ENCODE results near the gene TM4SF5. TPM values are rescaled to one million over a fixed set of nuclear protein-coding genes. Genes with fewer than 3 reads are reported as not detected.

The TM4SF5 gene, protein sequence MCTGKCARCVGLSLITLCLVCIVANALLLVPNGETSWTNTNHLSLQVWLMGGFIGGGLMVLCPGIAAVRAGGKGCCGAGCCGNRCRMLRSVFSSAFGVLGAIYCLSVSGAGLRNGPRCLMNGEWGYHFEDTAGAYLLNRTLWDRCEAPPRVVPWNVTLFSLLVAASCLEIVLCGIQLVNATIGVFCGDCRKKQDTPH
- 0.44 to 1.2 TPM (median 0.78 TPM) in 5 replicates for total RNA-seq (2022; extraction: Qiagen RNA extraction; ENCODE audit: low read depth)

DNA sequence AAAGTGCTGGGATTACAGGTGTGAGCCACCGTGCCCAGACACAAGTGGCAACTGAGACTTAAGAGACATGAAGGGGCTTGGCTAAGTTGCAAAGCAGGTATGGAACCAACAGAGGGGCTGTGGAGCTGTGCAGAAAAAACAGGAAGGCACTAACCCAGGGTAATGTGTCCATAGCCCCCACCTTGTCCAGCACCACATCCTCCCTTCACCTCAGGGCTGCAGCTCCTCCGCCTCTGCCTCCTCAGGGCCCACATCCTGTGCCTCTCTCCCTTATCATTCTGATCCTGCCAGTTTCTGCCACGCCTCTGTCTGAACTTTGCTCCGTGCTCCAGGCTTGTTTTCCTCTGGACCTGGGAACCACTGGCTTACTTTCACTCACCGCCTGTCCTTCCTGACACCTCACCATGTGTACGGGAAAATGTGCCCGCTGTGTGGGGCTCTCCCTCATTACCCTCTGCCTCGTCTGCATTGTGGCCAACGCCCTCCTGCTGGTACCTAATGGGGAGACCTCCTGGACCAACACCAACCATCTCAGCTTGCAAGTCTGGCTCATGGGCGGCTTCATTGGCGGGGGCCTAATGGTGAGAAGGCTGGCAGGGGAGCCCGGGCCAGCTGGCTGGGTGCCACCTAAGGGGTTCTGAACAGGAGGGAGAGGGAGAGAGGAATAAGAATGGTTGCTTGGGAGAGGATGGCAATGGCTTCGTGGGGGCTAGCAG is at the start of gene TM4SF5:
Gene TM4SF5, plus strand, starts transcription at position 368 of the 716 bp plus-strand sequence. Its CDS starts 37 bp downstream, at position 405.

DNA sequence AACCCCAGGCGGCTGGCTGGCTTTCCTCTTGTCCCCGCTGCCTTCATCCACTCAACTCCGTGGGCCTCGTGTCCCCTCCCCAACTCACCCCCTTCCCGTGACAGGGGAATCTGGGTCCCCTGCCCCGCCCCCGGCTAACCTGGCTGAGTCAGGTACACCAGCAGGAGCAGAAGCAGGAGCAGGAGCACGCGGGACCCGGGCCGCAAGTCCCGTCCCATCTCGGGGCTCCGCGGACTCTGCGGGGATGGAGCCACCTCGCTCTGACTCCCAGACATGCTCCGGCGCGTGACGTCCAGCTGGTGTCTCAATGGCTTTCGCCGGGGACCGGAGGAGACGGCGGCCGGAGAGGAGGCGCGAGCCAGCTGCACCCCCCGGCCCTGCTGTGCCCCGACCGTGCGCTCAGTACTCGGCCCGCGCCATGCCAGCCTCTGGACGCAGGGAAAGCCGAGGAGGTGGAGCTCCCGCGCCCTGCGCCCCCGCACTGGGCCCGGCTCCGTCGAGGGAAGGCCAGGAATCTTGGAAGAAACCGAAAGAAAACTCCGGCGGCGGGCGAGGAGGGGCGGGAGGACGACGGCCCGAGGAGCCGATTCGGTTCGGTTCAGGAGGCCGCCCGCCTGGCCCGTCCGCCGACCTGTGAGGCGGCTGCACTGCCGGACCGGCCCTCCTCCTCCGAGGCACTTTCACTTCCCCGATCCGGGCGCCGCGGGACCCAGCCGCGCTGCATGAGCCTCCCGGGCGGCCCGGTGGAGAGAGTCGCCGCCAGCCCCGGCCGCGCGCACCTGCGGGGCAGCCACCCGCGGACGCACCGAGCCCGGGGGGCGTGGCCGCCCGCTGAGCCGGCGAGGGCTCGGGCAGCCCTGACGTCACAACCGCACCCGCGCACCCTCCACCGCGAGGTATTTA is 32.3 kb upstream of the TM4SF5 start, which contains the start of the genes CXCL16 and ZMYND15:
Gene CXCL16, minus strand, starts transcription at position 807 of the 903 bp plus-strand sequence. Its CDS starts 589 bp downstream, at position 218.
Gene ZMYND15, plus strand, starts transcription at position 712 of the 903 bp plus-strand sequence. CDS start 716 bp downstream, outside the sequence.

DNA sequence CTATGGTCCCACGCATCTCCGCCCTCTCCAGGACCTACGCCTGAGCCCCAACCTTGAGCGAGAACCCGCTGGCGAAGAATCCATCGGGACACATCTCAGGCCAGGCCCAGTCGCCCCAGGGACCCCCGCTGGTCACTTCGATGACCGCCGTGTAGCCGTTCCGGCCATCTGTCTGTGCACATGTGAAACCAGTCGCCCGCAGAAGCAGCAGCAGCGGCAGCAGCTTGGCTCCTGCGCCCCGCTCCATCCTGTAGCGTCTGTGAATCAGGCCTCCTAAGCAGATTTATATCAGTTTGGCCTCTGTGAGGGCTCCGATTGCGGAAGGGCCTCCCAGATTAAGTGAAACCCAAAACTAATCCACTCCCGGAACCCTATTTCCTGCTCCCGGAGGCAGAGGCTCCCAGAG is 14.4 kb downstream of the TM4SF5 start, which contains the start of gene VMO1:
Gene VMO1, minus strand, starts transcription at position 259 of the 406 bp plus-strand sequence. Its CDS starts 12 bp downstream, at position 247.

DNA sequence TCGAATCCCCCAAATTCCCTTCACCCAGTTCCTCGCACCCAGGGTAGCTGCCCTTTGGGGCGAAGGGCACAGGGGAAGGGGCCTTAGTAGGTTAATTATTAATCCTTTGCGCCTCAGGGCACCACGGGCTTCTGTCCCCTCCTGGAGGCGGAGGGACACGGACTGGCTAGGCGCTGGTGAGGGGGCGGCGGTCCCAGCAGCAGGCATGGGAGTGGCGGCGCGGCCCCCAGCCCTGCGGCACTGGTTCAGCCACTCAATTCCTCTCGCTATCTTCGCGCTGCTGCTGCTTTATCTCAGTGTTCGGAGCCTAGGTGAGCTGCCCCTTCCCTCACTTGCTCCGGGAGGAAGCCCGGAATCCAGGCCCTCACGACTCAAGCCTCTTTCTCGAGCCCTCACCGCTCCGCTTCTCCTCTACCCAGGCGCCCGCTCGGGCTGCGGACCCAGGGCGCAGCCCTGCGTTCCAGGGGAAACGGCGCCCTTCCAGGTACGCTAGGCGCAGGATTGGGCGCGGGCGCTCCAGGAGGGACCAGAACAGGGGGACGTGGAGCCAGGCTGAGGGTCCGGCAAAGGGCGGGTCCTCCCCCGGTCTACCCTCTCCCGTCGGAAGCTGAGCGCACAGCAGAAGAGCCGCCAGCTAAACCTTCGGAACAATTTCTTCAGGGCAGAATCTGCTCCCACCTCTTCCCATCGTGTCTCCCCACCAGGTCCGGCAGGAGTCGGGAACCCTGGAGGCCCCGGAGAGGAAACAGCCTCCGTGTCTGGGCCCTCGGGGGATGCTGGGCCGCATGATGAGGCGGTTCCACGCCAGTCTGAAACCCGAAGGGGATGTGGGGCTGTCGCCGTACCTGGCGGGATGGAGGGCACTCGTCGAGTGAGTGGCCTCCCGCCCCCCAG is 17.4 kb downstream of the TM4SF5 start, which contains the start of gene GLTPD2:
Gene GLTPD2, plus strand, starts transcription at position 158 of the 894 bp plus-strand sequence. Its CDS starts 48 bp downstream, at position 206.

DNA sequence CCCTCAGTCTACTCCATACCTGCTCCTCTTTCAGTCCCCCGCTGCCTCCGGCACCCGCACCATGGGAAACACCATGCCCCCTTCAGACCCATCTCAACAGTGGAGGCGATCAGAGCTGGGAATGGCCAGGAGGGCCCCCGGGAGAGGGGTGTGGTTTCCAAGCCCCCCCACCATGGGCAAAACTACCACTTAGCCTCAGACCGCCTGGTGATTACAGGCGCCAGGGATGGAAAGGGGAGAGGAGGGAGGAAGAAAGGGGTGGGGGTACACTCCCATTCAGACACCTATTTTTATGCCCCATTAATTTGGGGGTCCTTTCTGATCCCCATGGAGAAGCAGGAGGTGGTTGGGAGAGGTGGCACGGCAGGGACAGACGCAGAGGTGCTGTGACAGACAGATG is 30.5 kb downstream of the TM4SF5 start, which contains the start of gene C17orf114:
Gene C17orf114, minus strand, starts transcription at position 101 of the 400 bp plus-strand sequence.

DNA sequence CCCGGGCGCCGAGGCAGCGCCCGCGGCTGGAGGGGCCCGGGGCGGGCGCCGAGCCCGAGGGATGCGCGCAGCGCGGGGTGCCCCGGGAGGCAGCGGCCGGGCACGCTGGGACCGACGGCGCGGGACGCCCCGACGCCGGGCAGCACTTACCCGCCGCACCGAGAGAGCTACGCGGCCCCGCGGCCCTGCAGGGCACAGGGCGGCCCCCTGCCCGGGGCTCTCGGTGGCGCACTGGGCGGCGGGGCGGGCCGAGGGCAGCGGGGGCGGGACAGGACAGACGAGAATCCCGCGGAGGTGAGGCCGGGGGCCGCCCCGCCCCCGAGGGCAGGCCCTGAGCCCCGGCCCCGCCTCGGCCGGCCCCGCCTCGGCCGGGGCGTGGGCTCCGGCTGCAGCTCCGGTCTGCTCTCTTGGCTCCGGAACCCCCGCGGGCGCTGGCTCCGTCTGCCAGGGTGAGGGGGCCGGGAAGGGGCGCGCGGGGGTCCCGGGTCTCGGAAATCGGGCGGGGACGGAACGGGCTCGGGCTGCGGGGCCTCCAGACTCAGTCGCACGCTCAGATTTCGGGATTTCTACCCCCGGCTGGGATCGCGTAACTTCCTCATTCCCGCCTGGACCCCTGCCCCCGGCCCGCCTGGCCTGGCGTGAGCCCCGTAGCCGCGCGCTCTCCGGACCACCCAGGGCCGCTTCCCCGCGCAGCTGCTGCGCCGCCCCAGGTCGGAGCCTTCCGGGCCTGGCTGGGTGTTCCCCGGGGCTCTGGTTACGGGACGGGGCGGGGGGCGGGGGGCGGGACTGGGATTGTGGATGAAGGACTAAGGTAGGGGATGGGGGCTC is 35.3 kb downstream of the TM4SF5 start, which contains the start of gene PLD2:
Gene PLD2, plus strand, starts transcription at position 376 of the 828 bp plus-strand sequence. CDS start 621 bp downstream, outside the sequence.

Other genes with a start within 250 kb of the TM4SF5 start
- gene MYBBP1A, start 216.5 kb upstream of the TM4SF5 start, total RNA-seq (2022; extraction: Qiagen RNA extraction; ENCODE audit: low read depth): 74.9 to 120 TPM (median 113 TPM) in 5 replicates
- not detected in 5 replicates for gene GGT6, start 211.3 kb upstream of the TM4SF5 start, total RNA-seq (2022; extraction: Qiagen RNA extraction; ENCODE audit: low read depth)
- gene SMTNL2, start 187.4 kb upstream of the TM4SF5 start, total RNA-seq (2022; extraction: Qiagen RNA extraction; ENCODE audit: low read depth): 0.24 to 1.3 TPM (median 0.73 TPM) in 5 replicates
- gene ALOX15, start 130.2 kb upstream of the TM4SF5 start, total RNA-seq (2022; extraction: Qiagen RNA extraction; ENCODE audit: low read depth): 0.11 to 0.17 TPM (median 0.14 TPM) in 4 of 5 replicates, not detected in the other
- 52.0 to 80.3 TPM (median 74.0 TPM) in 5 replicates for gene PELP1, start 67.7 kb upstream of the TM4SF5 start, total RNA-seq (2022; extraction: Qiagen RNA extraction; ENCODE audit: low read depth)
- gene ARRB2, start 61.3 kb upstream of the TM4SF5 start, total RNA-seq (2022; extraction: Qiagen RNA extraction; ENCODE audit: low read depth): 51.4 to 69.2 TPM (median 63.0 TPM) in 5 replicates
- 38.6 to 52.7 TPM (median 42.3 TPM) in 5 replicates for gene MED11, start 40.5 kb upstream of the TM4SF5 start, total RNA-seq (2022; extraction: Qiagen RNA extraction; ENCODE audit: low read depth)
- 0.41 to 0.65 TPM (median 0.52 TPM) in 5 replicates for gene ZMYND15, start 32.1 kb upstream of the TM4SF5 start, total RNA-seq (2022; extraction: Qiagen RNA extraction; ENCODE audit: low read depth)
- 11.6 to 20.8 TPM (median 17.1 TPM) in 5 replicates for gene CXCL16, start 32.0 kb upstream of the TM4SF5 start, total RNA-seq (2022; extraction: Qiagen RNA extraction; ENCODE audit: low read depth)
- 0.94 to 1.7 TPM (median 1.5 TPM) in 4 of 5 replicates, not detected in the other for gene VMO1, start 14.5 kb downstream of the TM4SF5 start, total RNA-seq (2022; extraction: Qiagen RNA extraction; ENCODE audit: low read depth)
- gene GLTPD2, start 17.1 kb downstream of the TM4SF5 start, total RNA-seq (2022; extraction: Qiagen RNA extraction; ENCODE audit: low read depth): not detected in 5 replicates
- gene PSMB6, start 24.3 kb downstream of the TM4SF5 start, total RNA-seq (2022; extraction: Qiagen RNA extraction; ENCODE audit: low read depth): 391 to 521 TPM (median 476 TPM) in 5 replicates
- gene PLD2, start 35.3 kb downstream of the TM4SF5 start, total RNA-seq (2022; extraction: Qiagen RNA extraction; ENCODE audit: low read depth): 17.2 to 31.6 TPM (median 24.7 TPM) in 5 replicates
- 39.9 to 69.8 TPM (median 63.0 TPM) in 5 replicates for gene MINK1, start 61.5 kb downstream of the TM4SF5 start, total RNA-seq (2022; extraction: Qiagen RNA extraction; ENCODE audit: low read depth)
- gene C17orf107, start 127.7 kb downstream of the TM4SF5 start, total RNA-seq (2022; extraction: Qiagen RNA extraction; ENCODE audit: low read depth): 0.13 to 0.41 TPM (median 0.36 TPM) in 5 replicates
- gene CHRNE, start 131.2 kb downstream of the TM4SF5 start, total RNA-seq (2022; extraction: Qiagen RNA extraction; ENCODE audit: low read depth): 0.06 to 0.22 TPM (median 0.09 TPM) in 3 of 5 replicates, not detected in the others
- gene GP1BA, start 160.4 kb downstream of the TM4SF5 start, total RNA-seq (2022; extraction: Qiagen RNA extraction; ENCODE audit: low read depth): not detected in 5 replicates
- 48.3 to 76.4 TPM (median 71.9 TPM) in 5 replicates for gene SLC25A11, start 168.2 kb downstream of the TM4SF5 start, total RNA-seq (2022; extraction: Qiagen RNA extraction; ENCODE audit: low read depth)
- 100 to 159 TPM (median 135 TPM) in 5 replicates for gene RNF167, start 168.4 kb downstream of the TM4SF5 start, total RNA-seq (2022; extraction: Qiagen RNA extraction; ENCODE audit: low read depth)
- gene PFN1, start 176.6 kb downstream of the TM4SF5 start, total RNA-seq (2022; extraction: Qiagen RNA extraction; ENCODE audit: low read depth): 2,069 to 3,159 TPM (median 3,031 TPM) in 5 replicates
- 41.5 to 63.2 TPM (median 48.4 TPM) in 5 replicates for gene ENO3, start 179.2 kb downstream of the TM4SF5 start, total RNA-seq (2022; extraction: Qiagen RNA extraction; ENCODE audit: low read depth)
- gene SPAG7, start 195.9 kb downstream of the TM4SF5 start, total RNA-seq (2022; extraction: Qiagen RNA extraction; ENCODE audit: low read depth): 71.7 to 94.4 TPM (median 78.1 TPM) in 5 replicates
- 24.5 to 43.4 TPM (median 34.9 TPM) in 5 replicates for gene CAMTA2, start 215.8 kb downstream of the TM4SF5 start, total RNA-seq (2022; extraction: Qiagen RNA extraction; ENCODE audit: low read depth)
- 1.1 to 2.4 TPM (median 1.5 TPM) in 5 replicates for gene INCA1, start 225.6 kb downstream of the TM4SF5 start, total RNA-seq (2022; extraction: Qiagen RNA extraction; ENCODE audit: low read depth)
- gene KIF1C, start 226.1 kb downstream of the TM4SF5 start, total RNA-seq (2022; extraction: Qiagen RNA extraction; ENCODE audit: low read depth): 95.3 to 132 TPM (median 116 TPM) in 5 replicates